Measurements from ENCODE around the gene CRYBB3.
A peak's percentile ranks its signal among the peaks of the same experiment; 100 is the strongest.

CRYBB3 gene

GRCh38 chr22:25199731-25200520 lies at the start of gene CRYBB3:
Gene CRYBB3 (plus strand): TSS chr22:25199858. CDS start chr22:25201397, 1,539 bp downstream.
- Histone ChIP-seq H3K27me3 (replicated peaks) (no peaks in the 10 kb centered on the region), H3K27ac (no peak within 1 kb of the TSS), H3K4me3 (ENCODE audit: low read depth, low read length) (no peak within 1 kb of the TSS), H3K36me3 (replicated peaks) (no peaks in the 10 kb centered on the region)
- in situ Hi-C loops (cut with HindIII; ENCODE audit: low pct_ligation_motif_present, low sequenced_read_pairs): no loop called here
- TF ChIP-seq, protein P1, sequence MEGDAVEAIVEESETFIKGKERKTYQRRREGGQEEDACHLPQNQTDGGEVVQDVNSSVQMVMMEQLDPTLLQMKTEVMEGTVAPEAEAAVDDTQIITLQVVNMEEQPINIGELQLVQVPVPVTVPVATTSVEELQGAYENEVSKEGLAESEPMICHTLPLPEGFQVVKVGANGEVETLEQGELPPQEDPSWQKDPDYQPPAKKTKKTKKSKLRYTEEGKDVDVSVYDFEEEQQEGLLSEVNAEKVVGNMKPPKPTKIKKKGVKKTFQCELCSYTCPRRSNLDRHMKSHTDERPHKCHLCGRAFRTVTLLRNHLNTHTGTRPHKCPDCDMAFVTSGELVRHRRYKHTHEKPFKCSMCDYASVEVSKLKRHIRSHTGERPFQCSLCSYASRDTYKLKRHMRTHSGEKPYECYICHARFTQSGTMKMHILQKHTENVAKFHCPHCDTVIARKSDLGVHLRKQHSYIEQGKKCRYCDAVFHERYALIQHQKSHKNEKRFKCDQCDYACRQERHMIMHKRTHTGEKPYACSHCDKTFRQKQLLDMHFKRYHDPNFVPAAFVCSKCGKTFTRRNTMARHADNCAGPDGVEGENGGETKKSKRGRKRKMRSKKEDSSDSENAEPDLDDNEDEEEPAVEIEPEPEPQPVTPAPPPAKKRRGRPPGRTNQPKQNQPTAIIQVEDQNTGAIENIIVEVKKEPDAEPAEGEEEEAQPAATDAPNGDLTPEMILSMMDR (IDR thresholded peaks at IDR 0.05; ENCODE audit: low read depth, low read length, missing control alignments): no peak
- no peak for DNase-seq

- H3K27me3 ChIP-seq (replicated peaks): no peaks in the 10 kb centered on the region
- H3K36me3 ChIP-seq (replicated peaks): no peaks in the 10 kb centered on the region
- H3K4me3 ChIP-seq (ENCODE audit: low read depth, low read length): no peak overlapping the region
- peak; percentile 7 for DNase-seq
- in situ Hi-C loops (cut with HindIII; ENCODE audit: low pct_ligation_motif_present, low sequenced_read_pairs): no loop called here
- TF ChIP-seq, protein P1 (IDR thresholded peaks at IDR 0.05; ENCODE audit: low read depth, low read length, missing control alignments): no peak
- H3K27ac ChIP-seq: no peak overlapping the region
Observed at GRCh38 chr22:25153961-25154666, 45.5 kb upstream of the CRYBB3 start.

DNA sequence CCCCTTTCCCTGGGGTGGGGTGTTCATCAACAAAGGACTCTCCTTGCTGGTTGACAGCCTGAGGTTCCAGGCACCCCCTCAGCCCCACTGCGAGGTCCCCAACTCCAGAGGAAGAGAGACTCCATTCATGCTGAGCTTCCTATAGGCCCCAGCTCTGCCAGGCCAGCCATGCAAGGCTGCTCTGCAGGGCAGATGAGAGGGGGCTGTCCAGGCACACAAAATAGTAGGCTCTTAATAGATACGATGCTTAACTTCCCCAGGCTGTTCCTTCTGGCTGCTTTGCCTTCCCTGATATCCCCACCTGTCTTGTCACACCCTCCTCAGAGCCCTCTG lies 45.0 kb upstream of the CRYBB3 start:
- no peaks in the 10 kb centered on the region for H3K27me3 ChIP-seq (replicated peaks)
- no peak for DNase-seq
- TF ChIP-seq, protein P1 (IDR thresholded peaks at IDR 0.05; ENCODE audit: low read depth, low read length, missing control alignments): no peak
- H3K36me3 ChIP-seq (replicated peaks): no peaks in the 10 kb centered on the region
- in situ Hi-C loops (cut with HindIII; ENCODE audit: low pct_ligation_motif_present, low sequenced_read_pairs): no loop called here
- no peak overlapping the region for H3K4me3 ChIP-seq (ENCODE audit: low read depth, low read length)
- no peak overlapping the region for H3K27ac ChIP-seq

GRCh38 chr22:25156736-25157135 lies 42.9 kb upstream of the CRYBB3 start:
- no peak for DNase-seq
- Histone ChIP-seq H3K27ac (no peak overlapping the region), H3K27me3 (replicated peaks) (no peaks in the 10 kb centered on the region), H3K36me3 (replicated peaks) (no peaks in the 10 kb centered on the region), H3K4me3 (ENCODE audit: low read depth, low read length) (no peak overlapping the region)
- TF ChIP-seq, protein P1 (IDR thresholded peaks at IDR 0.05; ENCODE audit: low read depth, low read length, missing control alignments): no peak
- in situ Hi-C loops (cut with HindIII; ENCODE audit: low pct_ligation_motif_present, low sequenced_read_pairs): no loop called here

- in situ Hi-C loops (cut with HindIII; ENCODE audit: low pct_ligation_motif_present, low sequenced_read_pairs): no loop called here
- Histone ChIP-seq H3K4me3 (ENCODE audit: low read depth, low read length) (no peak overlapping the region), H3K36me3 (replicated peaks) (no peaks in the 10 kb centered on the region), H3K27me3 (replicated peaks) (no peaks in the 10 kb centered on the region), H3K27ac (no peak overlapping the region)
- TF ChIP-seq, protein P1 (IDR thresholded peaks at IDR 0.05; ENCODE audit: low read depth, low read length, missing control alignments): no peak
- DNase-seq: peak; percentile 9
Observed at GRCh38 chr22:25159028-25159427, 40.6 kb upstream of the CRYBB3 start.

Measured in brain microvascular endothelial cell (primary cell).